A549 treated with dexamethasone at 1 μM for 4 hours (cell line): ENCODE measurements around the gene TCP10L. TPM values are rescaled to one million over a fixed set of nuclear protein-coding genes. Genes with fewer than 3 reads are reported as not detected.

ENCODE experiments used
- total RNA-seq: library from RNA; stranded (reverse); fragments of 200-300 nt; extraction: Qiagen RNA extraction; gene quantifications from 5 replicates; pipeline ENCODE4 v1.2.3, GENCODE V29; 2022

TCP10L gene, protein sequence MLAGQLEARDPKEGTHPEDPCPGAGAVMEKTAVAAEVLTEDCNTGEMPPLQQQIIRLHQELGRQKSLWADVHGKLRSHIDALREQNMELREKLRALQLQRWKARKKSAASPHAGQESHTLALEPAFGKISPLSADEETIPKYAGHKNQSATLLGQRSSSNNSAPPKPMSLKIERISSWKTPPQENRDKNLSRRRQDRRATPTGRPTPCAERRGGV
- total RNA-seq: 0.37 to 0.75 TPM (median 0.59 TPM) in 5 replicates

DNA sequence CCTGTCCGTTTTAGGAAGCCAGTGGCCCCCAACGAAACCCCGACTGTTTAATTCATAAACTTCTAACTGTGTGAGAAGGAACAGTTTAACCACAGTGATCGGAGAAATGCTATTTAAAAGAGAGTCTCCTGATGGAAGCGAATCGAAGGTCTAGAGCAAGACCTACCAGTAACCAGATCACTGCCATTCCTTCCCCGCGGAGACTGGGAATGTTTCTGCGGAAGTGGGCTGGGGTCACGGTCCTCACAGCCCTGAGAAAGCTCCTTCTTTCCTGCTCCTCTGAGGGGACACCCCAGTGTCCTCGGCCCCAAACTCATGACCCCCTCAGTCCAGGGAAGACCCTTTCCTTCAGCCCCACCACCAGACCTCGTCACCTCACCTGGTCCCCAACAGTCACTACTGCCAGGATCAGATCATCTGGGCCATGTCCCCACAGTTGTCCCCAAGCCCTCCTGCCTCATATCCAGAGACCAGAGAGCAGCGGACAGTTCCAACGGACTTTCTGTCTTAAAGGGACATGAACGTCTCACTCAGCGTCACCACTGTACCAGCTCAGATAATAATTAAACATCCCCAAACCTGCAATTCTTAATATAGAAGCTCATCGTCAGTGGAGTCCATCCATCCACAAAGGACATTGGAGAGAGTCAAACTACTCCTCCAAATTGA, at the start of gene TCP10L:
TSS of gene TCP10L (minus strand) at position 482 of the 669 bp plus-strand sequence. CDS start 1,219 bp downstream, outside the sequence.

DNA sequence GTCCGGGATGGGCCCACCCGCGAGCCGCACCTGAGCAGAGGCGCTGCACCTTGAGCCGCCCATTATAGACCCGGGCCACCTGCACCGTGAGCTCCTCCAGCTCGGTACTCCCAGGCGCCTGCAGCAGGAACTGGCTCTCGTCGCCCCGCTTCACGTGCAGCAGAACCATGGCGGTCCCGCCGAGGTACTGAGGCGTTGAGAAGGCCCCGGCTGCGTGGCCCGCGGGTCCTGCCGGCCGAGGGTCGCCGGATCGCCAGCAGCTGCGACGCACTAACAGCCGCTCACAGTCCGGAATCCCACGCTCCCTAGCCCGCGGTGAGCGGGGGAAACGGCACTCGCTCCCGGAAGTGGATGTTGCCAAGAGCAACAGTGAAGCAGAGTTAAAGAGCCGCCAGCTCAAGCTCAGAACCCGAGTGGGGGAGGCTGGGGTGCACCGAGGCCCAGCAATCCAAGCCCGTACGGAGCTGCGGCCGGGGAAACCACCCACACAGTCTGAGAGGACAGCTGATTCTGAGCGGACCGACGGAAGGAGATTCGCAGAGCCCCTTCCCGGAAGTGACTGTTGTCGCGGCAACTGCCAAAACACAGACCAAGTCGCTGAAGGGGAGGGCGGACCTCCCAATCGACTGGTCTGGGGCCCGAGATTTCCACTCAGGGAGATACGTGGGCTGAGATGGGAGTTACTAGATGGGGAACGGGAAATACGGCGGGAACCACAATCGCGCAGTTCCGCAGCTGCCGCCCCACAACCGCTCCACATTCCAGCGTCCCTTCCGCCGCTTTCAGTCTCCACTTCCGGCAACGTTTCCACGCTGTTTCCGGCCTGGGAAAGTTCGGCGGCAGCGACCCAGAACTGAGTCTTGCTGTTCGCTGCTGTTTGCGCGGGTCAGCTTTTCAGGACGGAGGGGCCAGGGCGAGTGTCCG, 27.0 kb upstream of the TCP10L start, which contains the start of gene CFAP298:
TSS of gene CFAP298 (minus strand) at position 303 of the 924 bp plus-strand sequence. CDS start at position 169, 134 bp downstream.

Other genes starting within 250 kb of the TCP10L start
- gene URB1, start 192.5 kb downstream of the TCP10L start, total RNA-seq: 9.9 to 15.9 TPM (median 14.4 TPM) in 5 replicates
- gene EVA1C, start 172.8 kb downstream of the TCP10L start, total RNA-seq: 53.6 to 63.2 TPM (median 58.1 TPM) in 5 replicates
- 27.0 to 30.8 TPM (median 28.8 TPM) in 5 replicates for gene CFAP298, start 26.9 kb upstream of the TCP10L start, total RNA-seq
- gene SYNJ1, start 142.5 kb upstream of the TCP10L start, total RNA-seq: 1.5 to 3.3 TPM (median 2.9 TPM) in 5 replicates
- 9.8 to 16.2 TPM (median 13.6 TPM) in 5 replicates for gene PAXBP1, start 186.2 kb upstream of the TCP10L start, total RNA-seq